Endodermal cell (in vitro differentiated cells): ENCODE results near the gene NUMBL. TPM values are rescaled to one million over a fixed set of nuclear protein-coding genes. Genes with fewer than 3 reads are reported as not detected.

Experiments used
- DNase-seq: peaks from one replicate; pipeline ENCODE4 v3.0.0-alpha.2; 2017
- H3K27ac ChIP-seq: 2 replicates; pipeline ENCODE4 v1.5.1; 2013; ENCODE audit warnings: mild to moderate bottlenecking, low read depth, low read length, moderate library complexity
- H3K27me3 ChIP-seq: 2 replicates; pipeline ENCODE4 v1.6.1; 2013; ENCODE audit warnings: mild to moderate bottlenecking, low read length, moderate library complexity; ENCODE audit not compliant: insufficient read depth, control insufficient read depth, poor library complexity, severe bottlenecking
- H3K36me3 ChIP-seq: 2 replicates; pipeline ENCODE4 v1.7.0; 2013; ENCODE audit warnings: mild to moderate bottlenecking, low read length, moderate library complexity; ENCODE audit not compliant: control insufficient read depth, insufficient read depth
- H3K4me1 ChIP-seq: one replicate; pipeline ENCODE4 v1.7.0; 2013; ENCODE audit warnings: low read length; ENCODE audit not compliant: control insufficient read depth, insufficient read depth
- H3K4me3 ChIP-seq: 2 replicates; pipeline ENCODE4 v1.5.1; 2013; ENCODE audit warnings: mild to moderate bottlenecking, low read length, moderate library complexity
- H3K9ac ChIP-seq: 2 replicates; pipeline ENCODE4 v1.6.1; 2013; ENCODE audit warnings: mild to moderate bottlenecking, low read length, moderate library complexity; ENCODE audit not compliant: poor library complexity, severe bottlenecking; ENCODE audit errors: extremely low read depth
- H3K9me3 ChIP-seq: 2 replicates; pipeline ENCODE4 v1.6.1; 2013; ENCODE audit warnings: mild to moderate bottlenecking, low read length, moderate library complexity; ENCODE audit not compliant: control insufficient read depth
- H3K27ac Mint-ChIP-seq: 2 replicates; pipeline ENCODE4 v1.8.0; 2020; ENCODE audit warnings: mixed read lengths
- H3K27me3 Mint-ChIP-seq: 2 replicates; pipeline ENCODE4 v1.8.0; 2021; ENCODE audit warnings: mild to moderate bottlenecking, mixed read lengths; ENCODE audit not compliant: insufficient read depth
- H3K36me3 Mint-ChIP-seq: 2 replicates; pipeline ENCODE4 v1.8.0; 2020; ENCODE audit warnings: low read depth, mixed read lengths
- H3K4me1 Mint-ChIP-seq: 2 replicates; pipeline ENCODE4 v1.8.0; 2020; ENCODE audit warnings: mixed read lengths
- H3K4me3 Mint-ChIP-seq: 2 replicates; pipeline ENCODE4 v1.8.0; 2020; ENCODE audit warnings: mild to moderate bottlenecking, moderate library complexity, mixed read lengths
- H3K9me3 Mint-ChIP-seq: 2 replicates; pipeline ENCODE4 v1.8.0; 2020; ENCODE audit warnings: mild to moderate bottlenecking, mixed read lengths
- CTCF ChIP-seq: fragments of 200-600 bp; sonication (generic); conservative IDR thresholded peaks from 2 replicates; pipeline ENCODE4 v1.5.0; 2021; ENCODE audit warnings: antibody characterized with exemption, mild to moderate bottlenecking
- WGBS, 2 experiments: methylation state at CpG; one replicate each; pipeline versions ENCODE4 v1.1.5 to v1.1.7; 2013; ENCODE audit warnings: missing lambda C conversion rate in 2 of 2, mixed read lengths in 1 of 2; ENCODE audit not compliant: insufficient coverage in 1 of 2, insufficient read length in 1 of 2; 5-methylcytosine and 5-hydroxymethylcytosine counted together
- total RNA-seq, 2 donors: library from RNA; stranded (reverse); fragmentation: NEBNext Ultra II Directional in 1 of 2; extraction: Animal tissue kit (Norgen Biotek cat#: 25700) in 1 of 2; gene quantifications; 2 replicates in 1 of 2; 3 replicates in 1 of 2; pipeline ENCODE4 v1.2.1, GENCODE V29; 2021

NUMBL gene
- total RNA-seq, 2 donors from 2014 or later = 32.7 to 46.9 TPM

GRCh38 chr19:40616941-40617340 lies 73.5 kb downstream of the NUMBL start:
- H3K27ac Mint-ChIP-seq = no peak overlapping the region
- no peaks in the 10 kb centered on the region for H3K9me3 Mint-ChIP-seq
- no peaks in the 10 kb centered on the region for H3K27me3 ChIP-seq
- H3K4me3 Mint-ChIP-seq = no peak overlapping the region
- no peak overlapping the region for H3K4me3 ChIP-seq
- no peak overlapping the region for H3K27ac ChIP-seq
- no peak overlapping the region for H3K9ac ChIP-seq
- H3K27me3 Mint-ChIP-seq = peaks cover 12% of the 10 kb centered on the region
- no peak for TF ChIP-seq CTCF
- H3K4me1 ChIP-seq = no peaks in the 10 kb centered on the region
- 94 to 97% methylated on average over 14 to 17 of the region's 17 CpGs for WGBS, 2 experiments
- no peak for DNase-seq
- peaks cover 37% of the 10 kb centered on the region for H3K36me3 Mint-ChIP-seq
- no peaks in the 10 kb centered on the region for H3K9me3 ChIP-seq
- H3K36me3 ChIP-seq = peaks cover 38% of the 10 kb centered on the region
- peaks cover 6% of the 10 kb centered on the region for H3K4me1 Mint-ChIP-seq

GRCh38 chr19:40616178-40616577 lies 74.3 kb downstream of the NUMBL start:
- Mint-ChIP-seq H3K4me3 (no peak overlapping the region), H3K36me3 (peaks cover 29% of the 10 kb centered on the region), H3K9me3 (no peaks in the 10 kb centered on the region), H3K27ac (no peak overlapping the region), H3K4me1 (peaks cover 6% of the 10 kb centered on the region), H3K27me3 (peaks cover 19% of the 10 kb centered on the region)
- H3K9me3 ChIP-seq = no peaks in the 10 kb centered on the region
- H3K4me1 ChIP-seq = no peaks in the 10 kb centered on the region
- H3K4me3 ChIP-seq = no peak overlapping the region
- no peak for TF ChIP-seq CTCF
- peaks cover under 1% of the 10 kb centered on the region for H3K27me3 ChIP-seq
- H3K9ac ChIP-seq = no peak overlapping the region
- no peak overlapping the region for H3K27ac ChIP-seq
- DNase-seq = no peak
- 67 to 68% methylated on average over 3 to 5 of the region's 5 CpGs for WGBS, 2 experiments
- peaks cover 32% of the 10 kb centered on the region for H3K36me3 ChIP-seq

Other genes with a start within 250 kb of the NUMBL start
- gene SERTAD3, start 246.3 kb downstream of the NUMBL start, total RNA-seq = 10 to 100 TPM; 47.7 to 62.6 TPM
- gene BLVRB, start 224.9 kb downstream of the NUMBL start, total RNA-seq = 10 to 100 TPM; 24.7 to 41.0 TPM
- gene SPTBN4, start 223.7 kb downstream of the NUMBL start, total RNA-seq = 1 to 10 TPM in 1 of 2 donors, under 1 TPM in 1; 0.79 to 2.0 TPM
- gene SHKBP1, start 113.8 kb downstream of the NUMBL start, total RNA-seq = 100 to 1,000 TPM; 110 TPM
- 100 to 1,000 TPM; 104 to 133 TPM for gene LTBP4, start 89.3 kb downstream of the NUMBL start, total RNA-seq
- gene COQ8B, start 26.2 kb upstream of the NUMBL start, total RNA-seq = 10 to 100 TPM; 45.6 to 49.8 TPM
- gene ITPKC, start 26.5 kb upstream of the NUMBL start, total RNA-seq = 10 to 100 TPM in 1 of 2 donors, 1 to 10 TPM in 1; 9.9 to 11.1 TPM
- gene ACTMAP, start 59.8 kb upstream of the NUMBL start, total RNA-seq = 10 to 100 TPM; 26.0 to 34.3 TPM
- 100 to 1,000 TPM; 160 to 199 TPM for gene SNRPA, start 60.6 kb upstream of the NUMBL start, total RNA-seq
- not detected for gene MIA, start 84.9 kb upstream of the NUMBL start, total RNA-seq
- gene RAB4B, start 87.6 kb upstream of the NUMBL start, total RNA-seq = 10 to 100 TPM; 29.2 to 34.1 TPM
- 10 to 100 TPM; 87.4 to 99.8 TPM for gene EGLN2, start 108.5 kb upstream of the NUMBL start, total RNA-seq
- gene CYP2A6, start 159.8 kb upstream of the NUMBL start, total RNA-seq = not detected
- gene CYP2A7, start 191.6 kb upstream of the NUMBL start, total RNA-seq = not detected